Natural killer cell (primary cell): ENCODE data around the gene SDHB. TPM values are rescaled to one million over a fixed set of nuclear protein-coding genes. Genes with fewer than 3 reads are reported as not detected.

Source experiments
- ATAC-seq, 3 donors: fragments of 150-1000 bp in 2 of 3; fragments of 200-7000 bp in 1 of 3; cut with Tn5 transposase; 1 replicate in 1 of 3; 2 replicates in 2 of 3; pipeline ENCODE4 v1.10.0; 2021; ENCODE audit warnings: mild to moderate bottlenecking in 2 of 3, moderate library complexity in 2 of 3
- DNase-seq, 2 donors: peaks; one replicate each; pipeline versions ENCODE4 v3.0.0 to v3.0.0-alpha.2; 2013 to 2021; ENCODE audit warnings: mixed read lengths in 1 of 2
- H3K27ac ChIP-seq: one replicate; pipeline ENCODE4 v1.5.1; 2013; ENCODE audit warnings: mild to moderate bottlenecking, low read length
- H3K27me3 ChIP-seq: one replicate; pipeline ENCODE4 v1.6.1; 2013; ENCODE audit warnings: low read length; ENCODE audit not compliant: control insufficient read depth, insufficient read depth
- H3K36me3 ChIP-seq: one replicate; pipeline ENCODE4 v1.6.1; 2013; ENCODE audit warnings: low read length; ENCODE audit not compliant: control insufficient read depth, insufficient read depth
- H3K4me1 ChIP-seq: one replicate; pipeline ENCODE4 v1.6.1; 2013; ENCODE audit warnings: low read length; ENCODE audit not compliant: control insufficient read depth, insufficient read depth
- H3K4me3 ChIP-seq: one replicate; pipeline ENCODE4 v1.5.1; 2013; ENCODE audit warnings: low read length
- H3K9me3 ChIP-seq: one replicate; pipeline ENCODE4 v1.6.1; 2013; ENCODE audit warnings: low read length; ENCODE audit not compliant: control insufficient read depth, insufficient read depth
- H3K27ac Mint-ChIP-seq, 2 donors: one replicate each; pipeline ENCODE4 v1.8.0; 2022; ENCODE audit warnings: mild to moderate bottlenecking in 2 of 2, mixed read lengths in 2 of 2, moderate library complexity in 1 of 2
- H3K27me3 Mint-ChIP-seq, 2 donors: one replicate each; pipeline ENCODE4 v1.8.0; 2022; ENCODE audit warnings: low read depth in 2 of 2, mixed read lengths in 2 of 2
- H3K36me3 Mint-ChIP-seq: one replicate; pipeline ENCODE4 v1.8.0; 2022; ENCODE audit warnings: mixed read lengths
- H3K4me1 Mint-ChIP-seq, 2 donors: one replicate each; pipeline ENCODE4 v1.8.0; 2022; ENCODE audit warnings: mixed read lengths in 2 of 2
- H3K4me3 Mint-ChIP-seq: one replicate; pipeline ENCODE4 v1.8.0; 2022; ENCODE audit warnings: mild to moderate bottlenecking, moderate library complexity, mixed read lengths
- H3K9me3 Mint-ChIP-seq, 2 donors: one replicate each; pipeline ENCODE4 v1.8.0; 2022; ENCODE audit warnings: mixed read lengths in 2 of 2
- WGBS: methylation state at CpG from one replicate; pipeline ENCODE4 v1.1.7; 2013; ENCODE audit warnings: missing lambda C conversion rate; ENCODE audit not compliant: insufficient coverage; 5-methylcytosine and 5-hydroxymethylcytosine counted together
- intact Hi-C: fragments of 100-400 bp; cut with micrococcal nuclease; formaldehyde crosslinking; loops from one replicate; pipeline ENCODE4 v1.14.2; 2022
- total RNA-seq, 4 donors: library from RNA; stranded (reverse); fragments of 120-200 nt in 1 of 4; gene quantifications; one replicate each; pipeline versions ENCODE4 v1.2.3 to v1.2.4, GENCODE V29; 2013 to 2022
- TF ChIP-seq, protein P1 (sequence below): fragments of 200-600 bp; IDR thresholded peaks from one replicate; pipeline ENCODE4 v1.8.0; 2022; ENCODE audit warnings: antibody characterized with exemption

The SDHB gene
- total RNA-seq, 3 donors from 2014 or later (not counting 1 experiment from before 2014, with no cell fraction given): 56.8 to 62.6 (median 59.5) TPM

- Histone ChIP-seq H3K4me1 (no peaks in the 10 kb centered on the region), H3K27ac (no peak overlapping the region), H3K9me3 (no peaks in the 10 kb centered on the region), H3K27me3 (no peaks in the 10 kb centered on the region), H3K36me3 (peaks cover 45% of the 10 kb centered on the region), H3K4me3 (no peak overlapping the region)
- 97% methylated on average over 3 of the region's 3 CpGs for WGBS
- ATAC-seq (no peak), DNase-seq (no peak)
- intact Hi-C loops: no loop called here
- no peak overlapping the region for H3K27ac Mint-ChIP-seq
- H3K27me3 Mint-ChIP-seq: no peaks in the 10 kb centered on the region
- TF ChIP-seq, protein P1, sequence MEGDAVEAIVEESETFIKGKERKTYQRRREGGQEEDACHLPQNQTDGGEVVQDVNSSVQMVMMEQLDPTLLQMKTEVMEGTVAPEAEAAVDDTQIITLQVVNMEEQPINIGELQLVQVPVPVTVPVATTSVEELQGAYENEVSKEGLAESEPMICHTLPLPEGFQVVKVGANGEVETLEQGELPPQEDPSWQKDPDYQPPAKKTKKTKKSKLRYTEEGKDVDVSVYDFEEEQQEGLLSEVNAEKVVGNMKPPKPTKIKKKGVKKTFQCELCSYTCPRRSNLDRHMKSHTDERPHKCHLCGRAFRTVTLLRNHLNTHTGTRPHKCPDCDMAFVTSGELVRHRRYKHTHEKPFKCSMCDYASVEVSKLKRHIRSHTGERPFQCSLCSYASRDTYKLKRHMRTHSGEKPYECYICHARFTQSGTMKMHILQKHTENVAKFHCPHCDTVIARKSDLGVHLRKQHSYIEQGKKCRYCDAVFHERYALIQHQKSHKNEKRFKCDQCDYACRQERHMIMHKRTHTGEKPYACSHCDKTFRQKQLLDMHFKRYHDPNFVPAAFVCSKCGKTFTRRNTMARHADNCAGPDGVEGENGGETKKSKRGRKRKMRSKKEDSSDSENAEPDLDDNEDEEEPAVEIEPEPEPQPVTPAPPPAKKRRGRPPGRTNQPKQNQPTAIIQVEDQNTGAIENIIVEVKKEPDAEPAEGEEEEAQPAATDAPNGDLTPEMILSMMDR: no peak
- no peaks in the 10 kb centered on the region for H3K9me3 Mint-ChIP-seq
- no peak overlapping the region for H3K4me3 Mint-ChIP-seq
- H3K4me1 Mint-ChIP-seq: peaks cover 0 to 5% of the 10 kb centered on the region in 2 donors
- peaks cover 9% of the 10 kb centered on the region for H3K36me3 Mint-ChIP-seq
These were observed 21.1 kb downstream of the SDHB start for GRCh38 chr1:17032741-17033140.

- Mint-ChIP-seq H3K4me3 (no peak overlapping the region), H3K9me3 (no peaks in the 10 kb centered on the region), H3K36me3 (peaks cover 11% of the 10 kb centered on the region), H3K27ac (no peak overlapping the region), H3K4me1 (peaks cover 0 to 5% of the 10 kb centered on the region in 2 donors), H3K27me3 (no peaks in the 10 kb centered on the region)
- ATAC-seq (no peak), DNase-seq (no peak)
- Histone ChIP-seq H3K4me3 (no peak overlapping the region), H3K27ac (no peak overlapping the region), H3K27me3 (no peaks in the 10 kb centered on the region), H3K9me3 (no peaks in the 10 kb centered on the region), H3K4me1 (no peaks in the 10 kb centered on the region), H3K36me3 (peaks cover 56% of the 10 kb centered on the region)
- 99% methylated on average over 4 of the region's 4 CpGs for WGBS
- TF ChIP-seq, protein P1: no peak
- intact Hi-C loops: no loop called here
These were observed 22.4 kb downstream of the SDHB start for GRCh38 chr1:17031436-17031835.

GRCh38 chr1:17030206-17030605 is 23.6 kb downstream of the SDHB start:
- DNase-seq (no peak), ATAC-seq (no peak)
- Mint-ChIP-seq H3K4me1 (peaks cover 0 to 3% of the 10 kb centered on the region in 2 donors), H3K27ac (no peak overlapping the region), H3K27me3 (no peaks in the 10 kb centered on the region), H3K9me3 (no peaks in the 10 kb centered on the region), H3K4me3 (no peak overlapping the region), H3K36me3 (peaks cover 11% of the 10 kb centered on the region)
- Histone ChIP-seq H3K9me3 (no peaks in the 10 kb centered on the region), H3K4me1 (no peaks in the 10 kb centered on the region), H3K27me3 (no peaks in the 10 kb centered on the region), H3K36me3 (peaks cover 64% of the 10 kb centered on the region), H3K27ac (no peak overlapping the region), H3K4me3 (no peak overlapping the region)
- TF ChIP-seq, protein P1: no peak
- WGBS: 91% methylated on average over 4 of the region's 4 CpGs
- intact Hi-C loops: no loop called here

GRCh38 chr1:17028662-17029188 is 25.1 kb downstream of the SDHB start:
- H3K9me3 ChIP-seq: no peaks in the 10 kb centered on the region
- no peak overlapping the region for H3K4me3 ChIP-seq
- peaks cover 11% of the 10 kb centered on the region for H3K36me3 Mint-ChIP-seq
- peaks cover 72% of the 10 kb centered on the region for H3K36me3 ChIP-seq
- H3K4me1 ChIP-seq: no peaks in the 10 kb centered on the region
- no peaks in the 10 kb centered on the region for H3K27me3 ChIP-seq
- DNase-seq: no peak
- no peak overlapping the region for H3K27ac Mint-ChIP-seq
- H3K4me3 Mint-ChIP-seq: no peak overlapping the region
- TF ChIP-seq, protein P1: no peak
- H3K27ac ChIP-seq: no peak overlapping the region
- H3K4me1 Mint-ChIP-seq: peaks cover 0 to 7% of the 10 kb centered on the region in 2 donors
- ATAC-seq: no peak
- intact Hi-C loops: no loop called here
- no peaks in the 10 kb centered on the region for H3K9me3 Mint-ChIP-seq
- WGBS: 90% methylated on average over 5 of the region's 5 CpGs
- no peaks in the 10 kb centered on the region for H3K27me3 Mint-ChIP-seq
